Measurements from ENCODE around the gene KIF27. TPM values are rescaled to one million over a fixed set of nuclear protein-coding genes. Genes with fewer than 3 reads are reported as not detected.
"Not testable (repeated sequence)": the region's sequence is repeated elsewhere in the genome, so short reads cannot be mapped to it uniquely, and the experiment has no call there.

The KIF27 gene
- total RNA-seq, 2 experiments from 2014 or later, result 2.6 to 3.0 TPM

- POLR2A ChIA-PET, result interaction anchor here (2.1 to 2.9 kb wide), 2 partner anchors 11 to 23 kb away, joined by 5 to 12 read pairs; partner anchors contain the start of genes HNRNPK and RMI1
- Mint-ChIP-seq H3K27me3 (no peaks in the 10 kb centered on the region), H3K4me3 (peak overlapping the region; percentile 96), H3K27ac (no peak overlapping the region), H3K9me3 (no peaks in the 10 kb centered on the region), H3K4me1 (ENCODE audit: low read depth) (peaks cover 18% of the 10 kb centered on the region), H3K36me3 (peaks cover 12% of the 10 kb centered on the region)
- CTCF ChIA-PET, result interaction anchor here (1.1 kb wide), 1 partner anchor 304 kb away, joined by 5 read pairs; no protein-coding TSS in a partner anchor
- intact Hi-C loops (cut with micrococcal nuclease), result loop anchor here (5.0 kb wide), 1 partner anchor 340 kb away; no protein-coding TSS in a partner anchor
- no peak for DNase-seq
These were observed 35.9 kb upstream of the KIF27 start for GRCh38 chr9:83957248-83957513.

- ChIA-PET POLR2A (interaction anchor here (1.4 kb wide), 1 partner anchor 23 kb away, joined by 8 read pairs; the partner anchor contains the start of gene HNRNPK), CTCF (interaction anchor here (0.7 to 1.0 kb wide), 5 partner anchors 14 to 359 kb away, joined by 3 to 4 read pairs (median 4); partner anchors contain the start of genes HNRNPK, KIF27 and RMI1)
- Mint-ChIP-seq H3K27me3 (no peaks in the 10 kb centered on the region), H3K4me3 (peak overlapping the region; percentile 96), H3K27ac (peak overlapping the region; percentile 92), H3K4me1 (ENCODE audit: low read depth) (peaks cover 18% of the 10 kb centered on the region), H3K9me3 (no peaks in the 10 kb centered on the region), H3K36me3 (peaks cover 15% of the 10 kb centered on the region)
- intact Hi-C loops (cut with micrococcal nuclease), result loop anchor here (1.0 to 5.0 kb wide), 3 partner anchors 24 to 341 kb away; partner anchors contain the start of genes HNRNPK, KIF27 and RMI1
- peak; percentile 78 for DNase-seq
These were observed 35.4 kb upstream of the KIF27 start for GRCh38 chr9:83956436-83957247.

- H3K36me3 Mint-ChIP-seq, result peaks cover 15% of the 10 kb centered on the region
- H3K9me3 Mint-ChIP-seq, result no peaks in the 10 kb centered on the region
- peak; percentile 44 for DNase-seq
- peak overlapping the region; percentile 92 for H3K27ac Mint-ChIP-seq
- intact Hi-C loops (cut with micrococcal nuclease), result loop anchor here (1.0 to 5.0 kb wide), 3 partner anchors 24 to 341 kb away; partner anchors contain the start of genes HNRNPK, KIF27 and RMI1
- peaks cover 18% of the 10 kb centered on the region for H3K4me1 Mint-ChIP-seq (ENCODE audit: low read depth)
- H3K27me3 Mint-ChIP-seq, result no peaks in the 10 kb centered on the region
- peak overlapping the region; percentile 96 for H3K4me3 Mint-ChIP-seq
- ChIA-PET POLR2A (interaction anchor here (1.4 kb wide), 1 partner anchor 24 kb away, joined by 8 read pairs; the partner anchor contains the start of gene HNRNPK), CTCF (interaction anchor here (0.7 to 1.0 kb wide), 5 partner anchors 14 to 359 kb away, joined by 3 to 4 read pairs (median 4); partner anchors contain the start of genes HNRNPK, KIF27 and RMI1)
These were observed 34.8 kb upstream of the KIF27 start for GRCh38 chr9:83956086-83956435.

GRCh38 chr9:83948096-83948495, 26.9 kb upstream of the KIF27 start:
- H3K27me3 Mint-ChIP-seq; DNase-seq; CTCF ChIA-PET; H3K27ac Mint-ChIP-seq; POLR2A ChIA-PET; H3K4me3 Mint-ChIP-seq; intact Hi-C loops (cut with micrococcal nuclease); H3K4me1 Mint-ChIP-seq (ENCODE audit: low read depth); H3K9me3 Mint-ChIP-seq: not testable (repeated sequence)
- H3K36me3 Mint-ChIP-seq, result peaks cover 24% of the 10 kb centered on the region

GRCh38 chr9:83940590-83941303, 19.5 kb upstream of the KIF27 start:
- Mint-ChIP-seq H3K4me3 (no peak overlapping the region), H3K27me3 (no peaks in the 10 kb centered on the region), H3K9me3 (no peaks in the 10 kb centered on the region), H3K36me3 (peaks cover 29% of the 10 kb centered on the region), H3K27ac (no peak overlapping the region), H3K4me1 (ENCODE audit: low read depth) (no peaks in the 10 kb centered on the region)
- intact Hi-C loops (cut with micrococcal nuclease), result no loop called here
- ChIA-PET CTCF (interaction anchor here (1.0 to 2.5 kb wide), 4 partner anchors 16 to 375 kb away, joined by 4 to 11 read pairs (median 8); a partner anchor contains a TSS), POLR2A (no interaction called here)
- DNase-seq, result no peak

GRCh38 chr9:83937861-83938455, 16.7 kb upstream of the KIF27 start:
- H3K4me1 Mint-ChIP-seq (ENCODE audit: low read depth), result no peaks in the 10 kb centered on the region
- peaks cover 21% of the 10 kb centered on the region for H3K36me3 Mint-ChIP-seq
- H3K27me3 Mint-ChIP-seq, result no peaks in the 10 kb centered on the region
- ChIA-PET POLR2A (no interaction called here), CTCF (interaction anchor here (0.7 to 1.7 kb wide), 7 partner anchors 11 to 377 kb away, joined by 3 to 22 read pairs (median 5); no protein-coding TSS in a partner anchor)
- intact Hi-C loops (cut with micrococcal nuclease), result loop anchor here (1.0 kb wide), 3 partner anchors 235 to 377 kb away; no protein-coding TSS in a partner anchor
- no peak overlapping the region for H3K27ac Mint-ChIP-seq
- DNase-seq, result peak; percentile 20
- H3K9me3 Mint-ChIP-seq, result no peaks in the 10 kb centered on the region
- H3K4me3 Mint-ChIP-seq, result no peak overlapping the region

- H3K9me3 Mint-ChIP-seq, result no peaks in the 10 kb centered on the region
- H3K27me3 Mint-ChIP-seq, result no peaks in the 10 kb centered on the region
- peaks cover 6% of the 10 kb centered on the region for H3K4me1 Mint-ChIP-seq (ENCODE audit: low read depth)
- H3K36me3 Mint-ChIP-seq, result peaks cover 12% of the 10 kb centered on the region
- no peak overlapping the region for H3K27ac Mint-ChIP-seq
- no peak for DNase-seq
- no peak overlapping the region for H3K4me3 Mint-ChIP-seq
- ChIA-PET POLR2A (no interaction called here), CTCF (interaction anchor here (0.8 to 1.7 kb wide), 5 partner anchors 9 to 360 kb away, joined by 3 to 22 read pairs (median 4); no protein-coding TSS in a partner anchor)
- intact Hi-C loops (cut with micrococcal nuclease), result no loop called here
These were observed 15.3 kb upstream of the KIF27 start for GRCh38 chr9:83936523-83936922.

GRCh38 chr9:83935276-83935935, 14.2 kb upstream of the KIF27 start:
- CTCF ChIA-PET, result interaction anchor here (0.8 to 1.4 kb wide), 4 partner anchors 238 to 582 kb away, joined by 3 to 10 read pairs (median 4); no protein-coding TSS in a partner anchor
- Mint-ChIP-seq H3K27me3 (no peaks in the 10 kb centered on the region), H3K4me3 (no peak overlapping the region), H3K27ac (no peak overlapping the region), H3K9me3 (no peaks in the 10 kb centered on the region), H3K36me3 (peaks cover 11% of the 10 kb centered on the region), H3K4me1 (ENCODE audit: low read depth) (peaks cover 6% of the 10 kb centered on the region)
- POLR2A ChIA-PET, result no interaction called here
- intact Hi-C loops (cut with micrococcal nuclease), result no loop called here
- no peak for DNase-seq

GRCh38 chr9:83934569-83935275, 13.5 kb upstream of the KIF27 start:
- Mint-ChIP-seq H3K4me3 (no peak overlapping the region), H3K36me3 (peaks cover 11% of the 10 kb centered on the region), H3K27ac (no peak overlapping the region), H3K27me3 (no peaks in the 10 kb centered on the region), H3K4me1 (ENCODE audit: low read depth) (peaks cover 6% of the 10 kb centered on the region), H3K9me3 (no peaks in the 10 kb centered on the region)
- intact Hi-C loops (cut with micrococcal nuclease), result no loop called here
- CTCF ChIA-PET, result interaction anchor here (0.8 to 1.4 kb wide), 5 partner anchors 238 to 581 kb away, joined by 3 to 10 read pairs (median 4); no protein-coding TSS in a partner anchor
- POLR2A ChIA-PET, result interaction anchor here (0.6 kb wide), 1 partner anchor 35 kb away, joined by 3 read pairs; no protein-coding TSS in a partner anchor
- DNase-seq, result no peak

GRCh38 chr9:83933790-83934189, 12.6 kb upstream of the KIF27 start:
- ChIA-PET POLR2A (no interaction called here), CTCF (interaction anchor here (0.7 to 1.3 kb wide), 2 partner anchors 328 to 381 kb away, joined by 3 read pairs; no protein-coding TSS in a partner anchor)
- Mint-ChIP-seq H3K9me3 (no peaks in the 10 kb centered on the region), H3K27me3 (no peaks in the 10 kb centered on the region), H3K36me3 (peaks cover 7% of the 10 kb centered on the region), H3K4me3 (no peak overlapping the region), H3K4me1 (ENCODE audit: low read depth) (peaks cover 6% of the 10 kb centered on the region), H3K27ac (no peak overlapping the region)
- intact Hi-C loops (cut with micrococcal nuclease), result no loop called here
- no peak for DNase-seq

Measured in activated CD4-positive, alpha-beta memory T cell treated with anti-CD3 and anti-CD28 coated beads for 36 hours (primary cell).